ENCODE measurements around the gene OR2B2.
"Not testable (repeated sequence)": the region's sequence is repeated elsewhere in the genome, so short reads cannot be mapped to it uniquely, and the experiment has no call there.

Gene OR2B2

GRCh38 chr6:27911956-27912446 lies at the start of gene OR2B2:
Gene OR2B2, minus strand, starts transcription at chr6:27912396. Its CDS starts 77 bp downstream, at chr6:27912319.
- no peak for DNase-seq (ENCODE audit: low spot score)

- no peak for DNase-seq (ENCODE audit: low spot score)
These were observed 45.3 kb upstream of the OR2B2 start for GRCh38 chr6:27957516-27957915.

- DNase-seq (ENCODE audit: low spot score): no peak
These were observed 44.7 kb upstream of the OR2B2 start, which contains the start of gene OR2B6 for GRCh38 chr6:27956941-27957340. Gene OR2B6, plus strand, starts transcription at chr6:27957241. Its CDS starts 0 bp downstream, at chr6:27957241.

- DNase-seq (ENCODE audit: low spot score): no peak
These were observed 38.8 kb upstream of the OR2B2 start for GRCh38 chr6:27951040-27951439.

GRCh38 chr6:27948237-27948636 lies 36.0 kb upstream of the OR2B2 start:
- no peak for DNase-seq (ENCODE audit: low spot score)

GRCh38 chr6:27943072-27943471 lies 30.9 kb upstream of the OR2B2 start:
- not testable (repeated sequence) for DNase-seq (ENCODE audit: low spot score)

GRCh38 chr6:27940766-27941165 lies 28.6 kb upstream of the OR2B2 start:
- no peak for DNase-seq (ENCODE audit: low spot score)

GRCh38 chr6:27931209-27931608 lies 19.0 kb upstream of the OR2B2 start:
- no peak for DNase-seq (ENCODE audit: low spot score)

- DNase-seq (ENCODE audit: low spot score): not testable (repeated sequence)
These were observed 17.7 kb upstream of the OR2B2 start for GRCh38 chr6:27929930-27930329.

- DNase-seq (ENCODE audit: low spot score): not testable (repeated sequence)
These were observed 15.8 kb upstream of the OR2B2 start for GRCh38 chr6:27928041-27928440.

GRCh38 chr6:27924179-27924578 lies 12.0 kb upstream of the OR2B2 start:
- no peak for DNase-seq (ENCODE audit: low spot score)

GRCh38 chr6:27922949-27923348 lies 10.8 kb upstream of the OR2B2 start:
- no peak for DNase-seq (ENCODE audit: low spot score)

- DNase-seq (ENCODE audit: low spot score): no peak
These were observed 4.2 kb downstream of the OR2B2 start for GRCh38 chr6:27908017-27908416.

- DNase-seq (ENCODE audit: low spot score): peak; percentile 54
These were observed 9.6 kb downstream of the OR2B2 start for GRCh38 chr6:27902335-27903314.

- DNase-seq (ENCODE audit: low spot score): no peak
These were observed 10.4 kb downstream of the OR2B2 start for GRCh38 chr6:27901801-27902200.

GRCh38 chr6:27900197-27900596 lies 12.0 kb downstream of the OR2B2 start:
- not testable (repeated sequence) for DNase-seq (ENCODE audit: low spot score)

- no peak for DNase-seq (ENCODE audit: low spot score)
These were observed 12.7 kb downstream of the OR2B2 start for GRCh38 chr6:27899543-27899942.

GRCh38 chr6:27897580-27898206 lies 14.5 kb downstream of the OR2B2 start:
- DNase-seq (ENCODE audit: low spot score): no peak

GRCh38 chr6:27896398-27896796 lies 15.8 kb downstream of the OR2B2 start:
- no peak for DNase-seq (ENCODE audit: low spot score)

- peak; percentile 77 for DNase-seq (ENCODE audit: low spot score)
These were observed 17.1 kb downstream of the OR2B2 start for GRCh38 chr6:27894839-27895762.

Data from germinal center (tissue), 1 donor.